Urinary bladder (tissue), 4 donors: ENCODE measurements around the gene FCER2. TPM values are rescaled to one million over a fixed set of nuclear protein-coding genes. Genes with fewer than 3 reads are reported as not detected.

Experiments used
- DNase-seq: peaks from one replicate; pipeline ENCODE4 v3.0.0-alpha.2; 2015; ENCODE audit errors: extremely low spot score
- H3K27ac ChIP-seq: one replicate; pipeline ENCODE4 v1.5.1; 2013; ENCODE audit warnings: low read depth, mild to moderate bottlenecking, moderate library complexity
- H3K36me3 ChIP-seq: one replicate; pipeline ENCODE4 v1.6.1; 2013; ENCODE audit warnings: mild to moderate bottlenecking, moderate library complexity; ENCODE audit not compliant: insufficient read depth
- H3K4me1 ChIP-seq: one replicate; pipeline ENCODE4 v1.6.1; 2013; ENCODE audit warnings: mild to moderate bottlenecking, moderate library complexity; ENCODE audit not compliant: insufficient read depth
- H3K4me3 ChIP-seq: one replicate; pipeline ENCODE4 v1.5.1; 2013; ENCODE audit warnings: low read depth, low read length
- WGBS: extraction: QIAGEN DNeasy Blood & Tissue Kit; methylation state at CpG from one replicate; pipeline ENCODE4 v1.1.7; 2013; 5-methylcytosine and 5-hydroxymethylcytosine counted together
- polyA plus RNA-seq: library from polyadenylated mRNA; stranded (reverse); fragments of 200-250 nt; gene quantifications from one replicate; pipeline ENCODE4 v1.2.3, GENCODE V29; 2013
- total RNA-seq: library from RNA; depleted of rRNA; stranded (reverse); fragments of >200 nt; gene quantifications from one replicate; pipeline ENCODE4 v1.2.3, GENCODE V29; 2014
- donor health status: healthy with polysubstance abuse.
- donor health status: healthy.

Gene FCER2
- total and polyA plus RNA-seq, 2 donors: 0.21 to 0.90 TPM

DNA sequence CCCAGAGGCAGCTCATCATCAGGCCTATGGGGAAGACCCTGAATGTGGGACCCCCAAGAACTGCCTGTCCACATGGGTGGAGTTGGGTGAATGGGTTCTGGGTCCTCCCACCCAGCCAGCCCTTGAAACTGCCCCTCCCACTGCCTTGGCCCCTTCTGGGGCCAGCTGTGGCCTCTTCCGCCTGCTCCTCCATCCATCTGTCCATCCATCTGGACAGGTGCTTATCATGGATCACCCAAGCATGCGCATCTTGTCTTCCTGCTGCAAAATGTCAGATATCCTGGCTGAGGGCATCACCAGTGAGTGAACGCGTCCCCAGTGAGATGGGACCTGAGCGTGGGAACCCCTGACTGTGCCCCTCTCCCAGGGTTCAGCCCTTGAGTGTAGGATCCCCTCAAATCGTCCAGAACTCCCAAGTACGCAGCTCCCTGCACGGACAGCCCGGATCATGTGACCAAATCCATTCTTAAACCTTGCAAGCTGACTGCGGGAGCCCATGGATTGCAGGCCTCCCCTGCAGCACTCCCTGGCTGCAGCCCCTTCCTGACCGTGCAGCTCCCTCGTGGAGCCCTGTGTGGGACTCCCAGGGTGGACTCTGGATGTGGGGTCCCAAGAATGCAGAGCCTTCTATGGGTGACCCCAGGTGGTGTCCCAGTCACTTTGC lies 63.0 kb downstream of the FCER2 start:
- Histone ChIP-seq H3K36me3 (no peaks in the 10 kb centered on the region), H3K4me3 (no peak overlapping the region), H3K4me1 (no peaks in the 10 kb centered on the region), H3K27ac (no peak overlapping the region)
- 68% methylated on average over 12 of the region's 12 CpGs for WGBS
- no peak for DNase-seq

Other genes starting within 250 kb of the FCER2 start
- gene PEX11G, start 213.1 kb downstream of the FCER2 start, total RNA-seq: 1.6 TPM
- gene PEX11G, start 213.1 kb downstream of the FCER2 start, polyA plus RNA-seq: 5.2 TPM
- gene ZNF358, start 186.0 kb downstream of the FCER2 start, total RNA-seq: 19.0 TPM
- gene ZNF358, start 186.0 kb downstream of the FCER2 start, polyA plus RNA-seq: 115 TPM
- gene MCOLN1, start 179.5 kb downstream of the FCER2 start, total RNA-seq: 6.9 TPM
- gene MCOLN1, start 179.5 kb downstream of the FCER2 start, polyA plus RNA-seq: 35.5 TPM
- gene PNPLA6, start 166.4 kb downstream of the FCER2 start, total RNA-seq: 25.2 TPM
- 54.1 TPM for gene PNPLA6, start 166.4 kb downstream of the FCER2 start, polyA plus RNA-seq
- gene CAMSAP3, start 106.3 kb downstream of the FCER2 start, total RNA-seq: 0.90 TPM
- gene CAMSAP3, start 106.3 kb downstream of the FCER2 start, polyA plus RNA-seq: 2.0 TPM
- gene XAB2, start 72.6 kb downstream of the FCER2 start, total RNA-seq: 18.1 TPM
- gene XAB2, start 72.6 kb downstream of the FCER2 start, polyA plus RNA-seq: 47.7 TPM
- gene PET100, start 72.3 kb downstream of the FCER2 start, total RNA-seq: 17.5 TPM
- 61.8 TPM for gene PET100, start 72.3 kb downstream of the FCER2 start, polyA plus RNA-seq
- gene PCP2, start 68.4 kb downstream of the FCER2 start, total RNA-seq: not detected
- 0.19 TPM for gene PCP2, start 68.4 kb downstream of the FCER2 start, polyA plus RNA-seq
- gene STXBP2, start 65.0 kb downstream of the FCER2 start, total RNA-seq: 9.9 TPM
- 25.3 TPM for gene STXBP2, start 65.0 kb downstream of the FCER2 start, polyA plus RNA-seq
- gene RETN, start 33.1 kb downstream of the FCER2 start, total RNA-seq: 2.3 TPM
- gene RETN, start 33.1 kb downstream of the FCER2 start, polyA plus RNA-seq: 17.8 TPM
- gene MCEMP1, start 25.0 kb downstream of the FCER2 start, total RNA-seq: 0.26 TPM
- 1.1 TPM for gene MCEMP1, start 25.0 kb downstream of the FCER2 start, polyA plus RNA-seq
- gene TRAPPC5, start 21.3 kb downstream of the FCER2 start, total RNA-seq: 21.6 TPM
- gene TRAPPC5, start 21.3 kb downstream of the FCER2 start, polyA plus RNA-seq: 112 TPM
- gene CLEC4G, start 30.0 kb upstream of the FCER2 start, total RNA-seq: 0.48 TPM
- gene CLEC4G, start 30.0 kb upstream of the FCER2 start, polyA plus RNA-seq: 1.1 TPM
- 6.2 TPM for gene CD209, start 45.4 kb upstream of the FCER2 start, total RNA-seq
- 5.3 TPM for gene CD209, start 45.4 kb upstream of the FCER2 start, polyA plus RNA-seq
- not detected for gene CLEC4M, start 61.1 kb upstream of the FCER2 start, total RNA-seq
- not detected for gene CLEC4M, start 61.1 kb upstream of the FCER2 start, polyA plus RNA-seq
- 7.8 TPM for gene EVI5L, start 128.1 kb upstream of the FCER2 start, total RNA-seq
- gene EVI5L, start 128.1 kb upstream of the FCER2 start, polyA plus RNA-seq: 21.1 TPM
- gene PRR36, start 172.3 kb upstream of the FCER2 start, total RNA-seq: 0.11 TPM
- 0.10 TPM for gene PRR36, start 172.3 kb upstream of the FCER2 start, polyA plus RNA-seq
- gene LRRC8E, start 186.4 kb upstream of the FCER2 start, total RNA-seq: 1.3 TPM
- 1.1 TPM for gene LRRC8E, start 186.4 kb upstream of the FCER2 start, polyA plus RNA-seq
- gene MAP2K7, start 201.7 kb upstream of the FCER2 start, total RNA-seq: 9.8 TPM
- gene MAP2K7, start 201.7 kb upstream of the FCER2 start, polyA plus RNA-seq: 31.0 TPM
- gene TGFBR3L, start 212.7 kb upstream of the FCER2 start, total RNA-seq: not detected
- gene TGFBR3L, start 212.7 kb upstream of the FCER2 start, polyA plus RNA-seq: 2.6 TPM
- gene SNAPC2, start 218.2 kb upstream of the FCER2 start, total RNA-seq: 6.8 TPM
- gene SNAPC2, start 218.2 kb upstream of the FCER2 start, polyA plus RNA-seq: 55.6 TPM
- 0.63 TPM for gene CTXN1, start 224.0 kb upstream of the FCER2 start, total RNA-seq
- gene CTXN1, start 224.0 kb upstream of the FCER2 start, polyA plus RNA-seq: 22.1 TPM
- gene TIMM44, start 241.5 kb upstream of the FCER2 start, total RNA-seq: 31.2 TPM
- 60.2 TPM for gene TIMM44, start 241.5 kb upstream of the FCER2 start, polyA plus RNA-seq